Measurements from ENCODE around the gene KIAA1671. TPM values are rescaled to one million over a fixed set of nuclear protein-coding genes. Genes with fewer than 3 reads are reported as not detected.

The KIAA1671 gene
- total and polyA plus RNA-seq, 2 of the 13 experiments (the other 11 are each of a cell fraction or from before 2014, with no cell fraction given): 13.5 to 13.6 TPM

- TF ChIP-seq CAMTA2 (CRISPR knock-in tag; IDR thresholded peaks at IDR 0.05; ENCODE audit: borderline replicate concordance): no peak
- TF ChIP-seq NFYC (CRISPR knock-in tag; IDR thresholded peaks at IDR 0.05): no peak
- TF ChIP-seq STAT6 (CRISPR knock-in tag; IDR thresholded peaks at IDR 0.05; ENCODE audit: borderline replicate concordance): no peak
- TF ChIP-seq SPEN (CRISPR knock-in tag; IDR thresholded peaks at IDR 0.05; ENCODE audit: low read depth): no peak
- no peak for TF ChIP-seq ZHX2 (IDR thresholded peaks at IDR 0.05; ENCODE audit: low read depth)
- no peak for TF ChIP-seq ZHX2 (CRISPR knock-in tag; IDR thresholded peaks at IDR 0.05; ENCODE audit: borderline replicate concordance)
- TF ChIP-seq STAG1 (CRISPR knock-in tag; IDR thresholded peaks at IDR 0.05): peak; percentile 55
- no peak for TF ChIP-seq ZSCAN21 (CRISPR knock-in tag; IDR thresholded peaks at IDR 0.05; ENCODE audit: borderline replicate concordance)
- TF ChIP-seq ONECUT2 (CRISPR knock-in tag; IDR thresholded peaks at IDR 0.05): no peak
- TF ChIP-seq ETV5 (CRISPR knock-in tag; IDR thresholded peaks at IDR 0.05; ENCODE audit: borderline replicate concordance): peak; percentile 95
- TF ChIP-seq ZFP62 (CRISPR knock-in tag; IDR thresholded peaks at IDR 0.05): no peak
- peak; percentile 38; the same call in 1 of the 3 replicates for TF ChIP-seq MXI1 (IDR thresholded peaks at IDR 0.05; ENCODE audit: borderline replicate concordance, low read depth, low read length)
- TF ChIP-seq FOXP4 (CRISPR knock-in tag; IDR thresholded peaks at IDR 0.05): no peak; the same call in none of the 2 replicates
- no peak for TF ChIP-seq KDM4B (CRISPR knock-in tag; IDR thresholded peaks at IDR 0.05)
- TF ChIP-seq ZNF816 (CRISPR knock-in tag; IDR thresholded peaks at IDR 0.05; ENCODE audit: borderline replicate concordance): no peak
- no peak for TF ChIP-seq CHCHD3 (CRISPR knock-in tag; IDR thresholded peaks at IDR 0.05)
- TF ChIP-seq ZBTB42 (CRISPR knock-in tag; IDR thresholded peaks at IDR 0.05): no peak
- TF ChIP-seq YY1 (IDR thresholded peaks at IDR 0.05; ENCODE audit: insufficient read depth, insufficient replicate concordance, low read depth, low read length): peak; percentile 34
- TF ChIP-seq ZNF33A (CRISPR knock-in tag; IDR thresholded peaks at IDR 0.05; ENCODE audit: borderline replicate concordance): no peak
- no peak for TF ChIP-seq ZNF225 (CRISPR knock-in tag; IDR thresholded peaks at IDR 0.05)
Measured at GRCh38 chr22:25110846-25111578, 158.5 kb downstream of the KIAA1671 start (continued).
